GM18519 (cell line): ENCODE measurements around the gene PRRT2.
"Not testable (repeated sequence)": the region's sequence is repeated elsewhere in the genome, so short reads cannot be mapped to it uniquely, and the experiment has no call there.

Experiments used
- ATAC-seq: cut with Tn5 transposase; IDR thresholded peaks from one replicate; pipeline ENCODE4 v1.9.1; 2021; ENCODE audit warnings: mild to moderate bottlenecking, moderate library complexity; ENCODE audit not compliant: unreplicated experiment, low FRiP score

PRRT2 gene

GRCh38 chr16:29825145-29826044 lies 13.4 kb downstream of the PRRT2 start:
- ATAC-seq, result no peak

- no peak for ATAC-seq
Observed at GRCh38 chr16:29826342-29826695, 14.3 kb downstream of the PRRT2 start.

- no peak for ATAC-seq
Observed at GRCh38 chr16:29830774-29831173, 18.8 kb downstream of the PRRT2 start.

DNA sequence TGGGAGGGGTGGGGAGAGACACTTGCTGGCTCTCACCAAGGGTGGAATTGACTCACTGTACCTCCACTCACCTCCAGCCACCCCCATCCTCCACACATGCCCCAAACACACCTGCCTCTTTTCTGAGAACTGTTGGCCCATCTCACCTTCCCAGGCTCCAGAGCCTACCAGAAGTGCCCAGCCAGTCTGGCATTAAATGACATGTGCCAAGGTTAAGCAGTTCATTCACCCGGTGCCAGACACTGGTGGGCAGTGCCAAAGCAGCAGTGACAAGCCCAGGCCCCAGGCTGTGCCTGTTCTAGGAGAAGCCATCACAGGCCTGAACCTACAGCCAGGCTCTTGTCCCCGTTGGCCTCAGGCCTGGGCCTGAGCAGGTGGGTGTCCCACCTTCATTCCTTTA lies 19.5 kb downstream of the PRRT2 start:
- ATAC-seq, result no peak

GRCh38 chr16:29833219-29833618 lies 21.2 kb downstream of the PRRT2 start:
- not testable (repeated sequence) for ATAC-seq

DNA sequence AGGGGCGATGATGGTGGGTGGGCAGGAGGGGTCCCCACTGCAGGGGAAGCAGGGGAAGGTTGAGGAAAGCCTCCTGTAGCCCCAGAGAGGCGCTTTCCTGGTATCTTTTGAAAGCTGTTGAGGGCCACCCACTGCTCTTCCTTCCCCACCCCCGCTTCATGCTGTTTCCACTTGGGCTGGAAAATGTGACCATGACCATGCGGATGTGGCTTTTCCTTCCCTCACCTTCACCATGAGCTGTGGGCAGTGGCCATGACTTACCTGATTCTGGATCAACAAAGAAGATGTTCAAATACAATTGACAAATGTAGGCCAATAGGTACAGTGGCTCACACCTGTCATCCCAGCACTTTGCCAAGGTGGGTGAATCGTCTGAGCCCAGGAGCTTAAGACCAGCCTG lies 22.1 kb downstream of the PRRT2 start:
- no peak for ATAC-seq

GRCh38 chr16:29835926-29836325 lies 23.9 kb downstream of the PRRT2 start:
- no peak for ATAC-seq

DNA sequence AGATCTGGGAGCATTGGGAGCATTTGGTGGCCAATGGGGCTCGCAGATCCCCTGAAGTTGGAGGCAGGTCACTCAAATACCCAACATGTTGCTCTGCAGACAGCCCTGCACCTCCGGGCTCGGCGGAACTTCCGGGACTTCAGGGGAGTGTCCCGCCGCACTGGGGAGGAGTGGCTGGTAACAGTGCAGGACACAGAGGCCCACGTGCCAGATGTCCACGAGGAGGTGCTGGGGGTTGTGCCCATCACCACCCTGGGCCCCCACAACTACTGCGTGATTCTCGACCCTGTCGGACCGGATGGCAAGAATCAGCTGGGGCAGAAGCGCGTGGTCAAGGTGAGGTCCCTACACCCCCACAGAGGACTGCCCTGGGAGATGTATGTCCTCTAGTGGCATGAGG lies 24.6 kb downstream of the PRRT2 start:
- no peak for ATAC-seq

- ATAC-seq, result no peak
Observed at GRCh38 chr16:29837841-29838240, 25.8 kb downstream of the PRRT2 start.

GRCh38 chr16:29839822-29840221 lies 27.8 kb downstream of the PRRT2 start:
- no peak for ATAC-seq

DNA sequence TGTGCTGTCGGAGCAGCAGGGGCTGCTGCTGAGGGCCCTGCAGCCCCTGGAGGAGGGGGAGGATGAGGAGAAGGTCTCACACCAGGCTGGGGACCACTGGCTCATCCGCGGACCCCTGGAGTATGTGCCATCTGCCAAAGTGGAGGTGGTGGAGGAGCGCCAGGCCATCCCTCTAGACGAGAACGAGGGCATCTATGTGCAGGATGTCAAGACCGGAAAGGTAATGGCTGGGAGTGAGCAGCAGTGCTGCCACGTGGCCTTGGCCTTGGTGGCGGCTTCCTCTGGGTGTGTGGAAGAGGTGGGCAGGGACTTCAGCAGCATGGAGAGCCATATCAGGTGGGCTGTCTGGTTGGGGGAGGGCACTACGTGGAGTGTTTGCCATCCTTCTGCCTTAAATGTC lies 28.2 kb downstream of the PRRT2 start:
- no peak for ATAC-seq

GRCh38 chr16:29841631-29842030 lies 29.6 kb downstream of the PRRT2 start:
- no peak for ATAC-seq

DNA sequence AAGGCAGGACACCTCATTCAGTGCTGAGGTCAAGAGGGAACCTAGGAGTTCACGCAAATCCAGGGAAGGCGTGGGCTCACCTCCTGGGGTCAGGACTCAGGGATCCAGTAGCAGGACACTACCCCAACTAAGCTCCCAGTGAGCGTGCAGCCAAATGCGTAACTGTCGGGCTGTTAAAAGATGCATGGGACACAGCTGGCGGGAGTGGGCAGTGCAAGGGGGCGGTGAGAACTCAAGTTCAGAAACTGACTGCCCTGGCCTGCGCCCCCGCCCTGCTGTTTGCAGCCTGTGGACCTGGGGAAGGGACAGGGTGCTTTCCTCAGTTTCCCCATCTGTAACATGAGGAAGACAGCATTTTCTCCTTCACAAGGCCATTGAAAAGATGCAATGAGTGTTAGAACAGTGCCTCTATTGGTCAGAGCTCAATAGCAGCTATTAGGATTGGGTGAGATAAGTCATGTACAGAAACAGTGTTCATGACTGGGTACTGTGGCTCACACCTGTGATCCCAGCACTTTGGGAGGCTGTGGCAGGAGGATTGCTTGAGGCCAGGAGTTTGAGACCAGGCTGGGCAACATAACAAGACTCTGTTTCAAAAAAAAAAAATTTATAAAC lies 30.8 kb downstream of the PRRT2 start:
- ATAC-seq, result no peak

- no peak for ATAC-seq
Observed at GRCh38 chr16:29843931-29844330, 31.9 kb downstream of the PRRT2 start.

GRCh38 chr16:29844575-29845331 lies 32.8 kb downstream of the PRRT2 start:
- no peak for ATAC-seq

DNA sequence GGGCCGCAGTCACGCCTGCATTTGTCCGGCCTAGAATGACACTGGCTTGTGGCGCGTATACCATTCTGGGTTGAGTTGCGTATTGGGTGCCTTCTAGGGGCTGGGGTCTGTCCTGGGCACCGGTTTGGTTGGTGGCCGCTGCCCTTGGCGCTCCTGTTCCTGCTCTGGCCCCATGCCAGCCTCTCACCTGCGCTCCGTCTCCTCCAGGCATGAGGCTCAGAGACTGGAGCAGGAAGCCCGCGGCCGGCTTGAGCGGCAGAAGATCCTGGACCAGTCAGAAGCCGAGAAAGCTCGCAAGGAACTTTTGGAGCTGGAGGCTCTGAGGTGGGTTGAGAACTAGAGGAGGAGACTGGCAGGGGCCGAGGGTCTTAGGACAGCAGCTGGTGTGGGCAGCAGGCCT lies 33.7 kb downstream of the PRRT2 start:
- ATAC-seq, result no peak

DNA sequence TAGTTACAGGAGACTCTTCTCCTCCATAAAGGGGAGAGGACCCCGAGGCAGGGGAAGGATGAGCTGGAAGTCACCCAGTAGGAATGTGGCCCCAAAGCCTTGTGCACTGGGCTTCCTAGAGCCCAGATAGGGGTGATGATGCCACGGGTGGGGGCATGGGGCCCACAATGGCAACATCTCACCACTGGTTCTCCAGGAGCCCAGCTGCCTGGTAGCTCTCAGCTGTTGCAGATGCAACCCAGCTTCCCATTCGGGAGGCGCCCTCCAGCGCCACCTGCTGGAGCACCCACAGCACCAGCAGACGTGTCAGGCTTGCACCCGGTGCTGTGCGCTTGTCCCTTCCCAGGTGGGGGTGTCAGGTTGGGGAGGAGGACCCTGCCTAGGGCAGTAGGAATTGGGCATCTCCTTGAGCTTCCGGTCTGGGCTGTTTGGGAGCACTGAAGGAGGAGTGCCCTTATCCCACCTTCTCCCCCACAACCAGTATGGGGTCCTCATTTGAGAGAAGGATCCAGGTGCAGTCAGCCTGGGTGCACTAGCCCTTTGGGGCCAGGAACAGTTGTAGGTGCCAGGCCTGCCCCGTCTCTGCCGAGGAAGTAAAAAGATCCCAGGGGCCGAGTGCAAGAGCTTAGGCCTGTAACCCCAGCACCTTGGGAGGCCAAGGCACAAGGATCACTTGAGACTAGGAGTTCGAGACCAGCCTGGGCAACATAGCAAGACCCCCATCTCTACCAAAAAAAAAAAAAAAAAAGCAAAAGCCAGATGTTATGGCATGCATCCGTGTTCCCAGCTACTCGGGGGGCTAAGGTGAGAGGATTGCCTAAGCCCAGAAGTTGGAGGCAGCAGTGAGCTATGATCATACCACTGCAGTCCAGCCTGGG lies 36.7 kb downstream of the PRRT2 start:
- ATAC-seq, result no peak

GRCh38 chr16:29849505-29849904 lies 37.5 kb downstream of the PRRT2 start:
- ATAC-seq, result no peak

DNA sequence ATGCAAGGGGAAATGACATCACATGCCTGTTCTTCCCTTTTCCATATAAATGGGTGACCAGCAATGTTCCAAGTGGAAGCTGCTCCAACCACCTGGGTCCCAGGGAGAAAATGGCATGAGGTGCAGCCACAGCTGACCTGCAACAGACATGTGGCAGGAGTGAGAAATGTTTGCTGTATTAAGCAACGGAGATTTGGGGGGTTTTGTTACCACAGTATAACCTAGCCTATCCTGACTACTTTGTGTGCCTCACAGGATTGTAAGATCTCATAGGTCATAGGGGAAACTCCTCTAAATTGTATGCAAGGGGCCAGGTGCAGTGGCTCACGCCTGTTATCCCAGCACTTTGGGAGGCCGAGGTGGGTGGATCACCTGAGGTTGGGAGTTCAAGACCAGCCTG lies 39.0 kb downstream of the PRRT2 start:
- ATAC-seq, result no peak

DNA sequence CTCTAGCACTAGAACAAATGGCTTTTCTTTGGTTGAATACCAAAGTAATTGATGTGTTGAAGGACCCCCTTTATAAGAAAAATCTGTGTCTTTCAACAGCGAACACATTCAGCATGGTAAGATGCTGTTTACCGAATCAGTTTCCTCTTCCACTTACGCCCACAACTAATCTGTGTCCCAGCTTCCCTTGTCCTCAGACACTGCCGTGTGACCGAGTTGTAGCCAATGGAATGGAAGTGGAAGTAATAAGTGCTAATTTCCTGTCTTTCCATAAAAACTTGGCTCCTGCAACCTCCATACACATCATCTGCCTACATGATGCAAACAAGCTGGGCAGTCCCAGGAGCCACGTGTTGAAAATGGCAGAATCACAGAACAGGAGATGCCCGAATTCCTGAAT lies 40.7 kb downstream of the PRRT2 start:
- no peak for ATAC-seq
